IPS-NIHi11 (cell line): ENCODE data around the gene SRPK2.
"Not testable (repeated sequence)": the region's sequence is repeated elsewhere in the genome, so short reads cannot be mapped to it uniquely, and the experiment has no call there.

Experiments
- DNase-seq: peaks from one replicate; pipeline ENCODE4 v3.0.0; 2012; ENCODE audit warnings: mixed read lengths, low spot score

Gene SRPK2

GRCh38 chr7:105388356-105389087 lies at the start of gene SRPK2:
Gene SRPK2, minus strand, starts transcription at chr7:105388921.
- DNase-seq: peak; percentile 95

- no peak for DNase-seq
These were observed 49.5 kb upstream of the SRPK2 start for GRCh38 chr7:105438254-105438653.

GRCh38 chr7:105437356-105437755 lies 48.6 kb upstream of the SRPK2 start:
- not testable (repeated sequence) for DNase-seq

DNA sequence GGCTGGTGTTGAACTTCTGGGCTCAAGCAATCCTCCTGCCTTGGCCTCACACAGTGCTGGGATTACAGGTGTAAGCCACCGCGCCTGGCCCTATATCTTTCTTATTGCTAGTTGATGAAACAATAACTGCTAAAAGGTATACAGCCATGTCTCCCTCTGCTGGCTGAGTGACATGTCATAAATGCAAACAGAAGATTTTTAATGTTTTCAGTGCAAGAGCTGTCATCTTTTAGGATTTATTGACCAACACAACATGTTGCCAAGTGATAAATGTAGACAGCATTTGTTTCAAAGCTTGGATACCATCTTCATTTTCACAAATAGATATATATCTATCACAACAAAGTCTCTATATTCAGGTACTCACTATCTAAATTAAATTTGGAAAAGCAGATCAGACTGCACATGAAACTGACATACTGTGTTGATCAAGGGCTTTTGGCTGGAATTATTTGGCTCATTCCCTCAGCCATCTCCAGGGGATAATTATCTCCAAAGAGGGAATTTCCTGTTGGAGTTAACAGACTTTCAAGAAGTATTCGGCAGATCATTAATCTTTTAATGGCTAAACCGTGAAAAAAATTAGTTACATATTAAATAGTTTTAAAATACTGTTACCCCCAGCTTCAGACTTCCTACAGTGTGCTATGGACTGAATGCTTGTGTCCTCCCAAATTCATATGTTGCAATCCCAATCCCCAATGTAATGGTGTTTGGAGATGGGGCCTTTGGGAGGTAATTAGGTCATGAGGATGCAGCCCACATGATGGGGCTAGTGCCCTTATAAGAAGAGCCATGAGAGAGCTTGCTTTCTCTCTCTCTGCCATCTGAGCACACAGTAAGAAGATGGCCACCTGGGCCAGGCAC lies 41.3 kb upstream of the SRPK2 start:
- peak; percentile 48 for DNase-seq

- no peak for DNase-seq
These were observed 38.0 kb upstream of the SRPK2 start for GRCh38 chr7:105426606-105427146.

DNA sequence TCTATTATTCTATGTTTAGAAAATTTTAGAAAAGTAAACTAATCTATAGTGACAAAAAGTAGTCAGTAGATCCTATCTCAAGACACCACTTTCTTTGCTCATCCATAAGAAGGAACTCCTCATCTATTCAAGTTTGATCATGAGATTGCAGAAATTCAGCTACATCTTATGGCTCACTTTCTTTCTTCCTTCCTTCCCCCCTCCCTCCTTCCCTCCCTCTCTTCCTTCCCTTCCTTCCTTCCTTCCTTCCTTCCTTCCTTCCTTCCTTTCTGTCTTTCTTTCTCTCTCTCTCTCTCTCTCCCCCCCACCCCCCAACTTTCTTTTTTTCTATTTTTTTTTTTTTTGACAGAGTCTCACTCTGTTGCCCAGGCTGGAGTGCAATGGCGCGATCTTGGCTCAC lies 35.3 kb upstream of the SRPK2 start:
- no peak for DNase-seq

- DNase-seq: peak; percentile 37
These were observed 25.2 kb upstream of the SRPK2 start for GRCh38 chr7:105413887-105414437.

DNA sequence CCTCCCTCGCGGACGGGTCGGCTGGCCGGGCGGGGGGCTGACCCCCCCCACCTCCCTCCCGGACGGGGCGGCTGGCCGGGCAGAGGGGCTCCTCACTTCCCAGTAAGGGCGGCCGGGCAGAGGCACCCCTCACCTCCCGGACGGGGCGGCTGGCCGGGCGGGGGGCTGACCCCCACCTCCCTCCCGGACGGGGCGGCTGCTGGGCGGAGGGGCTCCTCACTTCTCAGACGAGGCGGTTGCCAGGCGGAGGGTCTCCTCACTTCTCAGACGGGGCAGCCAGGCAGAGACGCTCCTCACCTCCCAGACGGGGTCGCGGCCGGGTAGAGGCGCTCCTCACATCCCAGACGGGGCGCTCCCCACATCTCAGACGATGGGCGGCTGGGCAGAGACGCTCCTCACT lies 22.1 kb upstream of the SRPK2 start:
- not testable (repeated sequence) for DNase-seq

GRCh38 chr7:105409775-105410174 lies 21.1 kb upstream of the SRPK2 start:
- DNase-seq: not testable (repeated sequence)

DNA sequence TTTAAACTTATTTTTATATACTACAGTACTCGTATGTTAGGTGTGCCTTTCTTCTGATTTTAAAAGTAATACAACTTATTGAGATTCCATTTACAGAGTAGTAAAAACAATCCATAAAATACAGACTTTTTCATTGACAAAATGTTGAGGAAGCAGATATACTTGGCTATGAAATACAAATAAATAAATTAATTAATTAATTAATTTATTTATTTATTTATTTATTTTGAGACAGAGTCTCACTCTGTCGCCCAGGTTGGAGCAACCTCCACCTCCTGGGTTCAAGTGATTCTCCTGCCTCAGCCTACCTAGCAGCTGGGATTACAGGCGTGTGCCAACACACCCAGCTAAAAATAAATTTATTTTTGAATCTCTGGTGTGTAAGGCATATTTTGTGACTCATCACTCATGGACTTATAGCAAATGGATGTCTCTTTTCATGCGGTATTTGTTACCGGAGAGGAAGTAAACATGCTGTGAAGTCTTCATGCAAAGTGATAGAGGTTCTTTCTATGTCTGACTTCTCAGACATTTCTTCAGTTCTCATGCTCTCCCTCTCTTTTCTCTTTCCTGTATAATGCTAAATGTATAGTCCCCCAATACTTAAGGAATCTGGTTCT lies 20.2 kb upstream of the SRPK2 start:
- DNase-seq: no peak

DNA sequence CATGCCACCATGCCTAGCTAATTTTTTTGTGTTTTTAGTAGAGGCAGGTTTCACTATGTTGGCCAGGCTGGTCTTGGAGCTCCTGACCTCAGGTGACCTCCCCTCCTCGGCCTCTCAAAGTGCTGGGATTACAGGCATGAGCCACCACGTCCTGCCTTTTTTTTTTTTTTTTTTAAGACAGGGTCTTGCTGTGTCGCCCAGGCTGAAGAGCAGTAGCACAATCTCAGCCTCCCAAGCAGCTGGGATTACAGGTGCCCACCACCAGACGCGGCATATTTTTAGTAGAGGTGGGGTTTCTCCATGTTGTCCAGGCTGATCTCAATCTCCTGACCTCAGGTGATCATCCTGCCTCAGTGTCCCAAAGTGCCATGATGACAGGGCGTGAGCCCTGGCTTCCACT lies 14.4 kb upstream of the SRPK2 start:
- no peak for DNase-seq

DNA sequence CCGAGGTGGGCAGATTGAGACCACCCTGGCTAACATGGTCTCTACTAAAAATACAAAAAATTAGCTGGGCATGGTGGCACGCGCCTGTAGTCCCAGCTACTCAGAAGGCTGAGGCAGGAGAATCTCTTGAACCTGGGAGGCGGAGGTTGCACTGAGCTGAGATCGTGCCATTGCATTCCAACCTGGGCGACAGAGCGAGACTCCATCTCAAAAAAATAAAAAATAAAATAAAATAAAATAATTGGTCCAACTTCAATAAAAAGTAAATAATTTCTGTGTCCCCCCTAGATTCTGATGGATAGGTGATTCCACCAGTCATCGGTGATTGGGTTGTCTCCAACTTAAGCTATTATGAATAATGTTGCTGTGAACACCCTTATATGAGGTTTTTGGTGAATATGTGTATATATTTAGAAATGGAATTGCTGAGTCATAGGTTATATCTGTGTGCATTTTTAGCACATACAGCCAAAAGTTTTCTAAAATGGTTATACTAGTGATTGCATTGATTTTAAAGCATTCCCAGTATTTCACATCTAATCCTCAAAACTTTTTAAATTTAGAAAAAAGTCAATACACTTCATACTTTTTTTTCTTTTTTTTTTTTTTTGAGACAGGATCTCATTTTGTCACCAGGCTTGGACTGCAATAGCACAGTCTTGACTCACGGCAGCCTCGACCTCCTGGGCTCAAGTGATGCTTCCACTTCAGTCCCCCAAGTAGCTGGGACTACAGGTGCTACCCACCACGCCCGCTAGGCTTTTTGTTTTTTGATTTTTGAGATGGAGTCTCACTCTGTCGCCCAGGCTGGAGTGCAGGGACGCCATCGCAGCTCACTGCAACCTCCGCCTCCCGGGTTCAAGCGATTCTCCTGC lies 13.7 kb upstream of the SRPK2 start:
- DNase-seq: no peak

GRCh38 chr7:105399043-105399725 lies 10.5 kb upstream of the SRPK2 start:
- DNase-seq: no peak

DNA sequence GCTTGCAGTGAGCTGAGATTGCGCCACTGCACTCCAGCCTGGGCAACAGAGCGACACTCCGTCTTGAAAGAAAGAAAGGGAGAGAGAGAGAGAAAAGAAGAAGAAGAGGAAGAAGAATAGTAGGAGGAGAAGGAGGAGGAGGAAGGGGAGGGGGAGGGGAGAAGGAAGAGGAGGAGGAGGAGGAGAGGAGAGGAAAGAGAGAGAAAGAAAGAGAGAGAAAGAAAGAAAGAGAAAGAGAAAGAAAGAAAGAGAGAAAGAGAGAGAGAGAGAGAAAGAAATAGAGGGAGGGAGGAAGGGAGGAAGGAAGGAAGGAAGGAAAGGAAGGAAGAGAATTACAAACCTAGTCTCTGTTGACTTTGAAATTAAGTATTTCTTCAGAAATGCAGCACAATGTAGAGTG lies 7.8 kb upstream of the SRPK2 start:
- DNase-seq: no peak

- no peak for DNase-seq
These were observed 2.7 kb upstream of the SRPK2 start for GRCh38 chr7:105391429-105391828.

DNA sequence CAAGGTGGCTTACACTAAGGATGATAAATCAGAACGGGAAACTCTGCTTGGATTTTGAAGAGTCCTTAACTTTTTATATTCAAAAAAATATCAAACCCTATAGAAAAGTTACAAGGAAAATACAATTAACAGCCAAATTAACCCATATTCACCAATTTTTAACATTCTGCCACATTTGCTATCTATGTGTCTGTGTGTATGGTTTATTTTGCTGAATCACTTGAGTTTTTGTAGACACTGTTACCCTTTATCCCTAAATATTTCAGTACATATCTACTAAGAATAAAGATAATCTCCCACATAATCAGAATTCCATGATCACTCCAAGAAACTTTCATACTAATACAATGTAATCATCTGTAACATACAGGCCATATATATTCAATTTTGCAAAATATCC lies 1.2 kb upstream of the SRPK2 start:
- DNase-seq: no peak

- DNase-seq: no peak
These were observed 448 bp upstream of the SRPK2 start for GRCh38 chr7:105389088-105389650.

GRCh38 chr7:105387508-105388355 lies 989 bp downstream of the SRPK2 start:
- peak; percentile 80 for DNase-seq

GRCh38 chr7:105377903-105378302 lies 10.8 kb downstream of the SRPK2 start:
- DNase-seq: no peak
